ENCODE results near the gene PTCD2. TPM values are rescaled to one million over a fixed set of nuclear protein-coding genes. Genes with fewer than 3 reads are reported as not detected.

The PTCD2 gene
- total and polyA plus RNA-seq, 2 donors from 2014 or later = 7.2 to 9.8 TPM

GRCh38 chr5:72369711-72370110 lies 49.5 kb downstream of the PTCD2 start:
- H3K27me3 ChIP-seq (ENCODE audit: control insufficient read depth, insufficient read depth, low read length) = no peaks in the 10 kb centered on the region
- H3K9ac ChIP-seq (ENCODE audit: low read length in 3 of 3) = no peak overlapping the region
- no peak for FAIRE-seq
- H3K4me3 ChIP-seq (ENCODE audit: low read length in 3 of 3) = no peak overlapping the region
- peaks cover 0 to 5% (median 0%) of the 10 kb centered on the region in 3 donors for H3K4me1 ChIP-seq (ENCODE audit: control insufficient read depth in 2 of 3, insufficient read depth in 2 of 3, low read depth in 1 of 3, low read length in 3 of 3)
- intact Hi-C loops (cut with DNase I) = no loop called here
- DNase-seq = no peak
- TF ChIP-seq CTCF (IDR thresholded peaks at IDR 0.05; ENCODE audit: borderline replicate concordance, extremely low read depth, insufficient read depth) = no peak
- H3K27ac ChIP-seq (ENCODE audit: low read depth in 2 of 2, low read length in 2 of 2) = no peak overlapping the region
- H3K36me3 ChIP-seq (ENCODE audit: control insufficient read depth in 2 of 3, insufficient read depth in 3 of 3, low read length in 3 of 3) = no peaks in the 10 kb centered on the region
- H3K9me3 ChIP-seq (ENCODE audit: control insufficient read depth in 2 of 3, insufficient read depth in 1 of 3, low read length in 3 of 3) = no peaks in the 10 kb centered on the region

GRCh38 chr5:72372331-72372730 lies 52.2 kb downstream of the PTCD2 start:
- H3K36me3 ChIP-seq (ENCODE audit: control insufficient read depth in 2 of 3, insufficient read depth in 3 of 3, low read length in 3 of 3) = no peaks in the 10 kb centered on the region
- no peak overlapping the region for H3K27ac ChIP-seq (ENCODE audit: low read depth in 2 of 2, low read length in 2 of 2)
- intact Hi-C loops (cut with DNase I) = no loop called here
- H3K9me3 ChIP-seq (ENCODE audit: control insufficient read depth in 2 of 3, insufficient read depth in 1 of 3, low read length in 3 of 3) = no peaks in the 10 kb centered on the region
- FAIRE-seq (no peak), DNase-seq (no peak)
- TF ChIP-seq CTCF (IDR thresholded peaks at IDR 0.05; ENCODE audit: borderline replicate concordance, extremely low read depth, insufficient read depth) = no peak
- no peaks in the 10 kb centered on the region for H3K27me3 ChIP-seq (ENCODE audit: control insufficient read depth, insufficient read depth, low read length)
- H3K4me1 ChIP-seq (ENCODE audit: control insufficient read depth in 2 of 3, insufficient read depth in 2 of 3, low read depth in 1 of 3, low read length in 3 of 3) = no peaks in the 10 kb centered on the region
- no peak overlapping the region for H3K9ac ChIP-seq (ENCODE audit: low read length in 3 of 3)
- H3K4me3 ChIP-seq (ENCODE audit: low read length in 3 of 3) = no peak overlapping the region

- H3K9ac ChIP-seq (ENCODE audit: low read length in 3 of 3) = no peak overlapping the region
- H3K27ac ChIP-seq (ENCODE audit: low read depth in 2 of 2, low read length in 2 of 2) = no peak overlapping the region
- H3K9me3 ChIP-seq (ENCODE audit: control insufficient read depth in 2 of 3, insufficient read depth in 1 of 3, low read length in 3 of 3) = no peaks in the 10 kb centered on the region
- no peak for DNase-seq
- no peaks in the 10 kb centered on the region for H3K4me1 ChIP-seq (ENCODE audit: control insufficient read depth in 2 of 3, insufficient read depth in 2 of 3, low read depth in 1 of 3, low read length in 3 of 3)
- H3K36me3 ChIP-seq (ENCODE audit: control insufficient read depth in 2 of 3, insufficient read depth in 3 of 3, low read length in 3 of 3) = no peaks in the 10 kb centered on the region
- no peak for TF ChIP-seq CTCF (IDR thresholded peaks at IDR 0.05; ENCODE audit: borderline replicate concordance, extremely low read depth, insufficient read depth)
- FAIRE-seq = no peak
- H3K27me3 ChIP-seq (ENCODE audit: control insufficient read depth, insufficient read depth, low read length) = no peaks in the 10 kb centered on the region
- intact Hi-C loops (cut with DNase I) = no loop called here
- H3K4me3 ChIP-seq (ENCODE audit: low read length in 3 of 3) = no peak overlapping the region
Measured at GRCh38 chr5:72372923-72373322, 52.8 kb downstream of the PTCD2 start.

- Histone ChIP-seq H3K4me1 (ENCODE audit: control insufficient read depth in 2 of 3, insufficient read depth in 2 of 3, low read depth in 1 of 3, low read length in 3 of 3) (peaks cover 0 to 6% (median 3%) of the 10 kb centered on the region in 3 donors), H3K36me3 (ENCODE audit: control insufficient read depth in 2 of 3, insufficient read depth in 3 of 3, low read length in 3 of 3) (no peaks in the 10 kb centered on the region), H3K4me3 (ENCODE audit: low read length in 3 of 3) (no peak overlapping the region), H3K9ac (ENCODE audit: low read length in 3 of 3) (no peak overlapping the region), H3K27ac (ENCODE audit: low read depth in 2 of 2, low read length in 2 of 2) (no peak overlapping the region), H3K9me3 (ENCODE audit: control insufficient read depth in 2 of 3, insufficient read depth in 1 of 3, low read length in 3 of 3) (no peaks in the 10 kb centered on the region), H3K27me3 (ENCODE audit: control insufficient read depth, insufficient read depth, low read length) (no peaks in the 10 kb centered on the region)
- no peak for FAIRE-seq
- intact Hi-C loops (cut with DNase I) = no loop called here
- DNase-seq = no peak
- TF ChIP-seq CTCF (IDR thresholded peaks at IDR 0.05; ENCODE audit: borderline replicate concordance, extremely low read depth, insufficient read depth) = no peak
Measured at GRCh38 chr5:72374844-72375243, 54.7 kb downstream of the PTCD2 start.
